A673 (cell line): ENCODE data around the gene ST3GAL4.

Experiments used
- CTCF ChIP-seq: fragments of 300-800, 200-600 bp; sonication (generic); conservative IDR thresholded peaks from 2 replicates; pipeline ENCODE4 v1.5.1; 2017; ENCODE audit warnings: low read depth, mild to moderate bottlenecking, antibody characterized with exemption, low read length, moderate library complexity, mixed read lengths
- EZH2 ChIP-seq: fragments of 200-600 bp; sonication (generic); IDR thresholded peaks from 2 replicates; pipeline ENCODE4 v1.6.1; 2017; ENCODE audit warnings: borderline replicate concordance, low read depth, mild to moderate bottlenecking, mixed read lengths, antibody characterized with exemption, low read length; ENCODE audit not compliant: poor library complexity, severe bottlenecking

DNA sequence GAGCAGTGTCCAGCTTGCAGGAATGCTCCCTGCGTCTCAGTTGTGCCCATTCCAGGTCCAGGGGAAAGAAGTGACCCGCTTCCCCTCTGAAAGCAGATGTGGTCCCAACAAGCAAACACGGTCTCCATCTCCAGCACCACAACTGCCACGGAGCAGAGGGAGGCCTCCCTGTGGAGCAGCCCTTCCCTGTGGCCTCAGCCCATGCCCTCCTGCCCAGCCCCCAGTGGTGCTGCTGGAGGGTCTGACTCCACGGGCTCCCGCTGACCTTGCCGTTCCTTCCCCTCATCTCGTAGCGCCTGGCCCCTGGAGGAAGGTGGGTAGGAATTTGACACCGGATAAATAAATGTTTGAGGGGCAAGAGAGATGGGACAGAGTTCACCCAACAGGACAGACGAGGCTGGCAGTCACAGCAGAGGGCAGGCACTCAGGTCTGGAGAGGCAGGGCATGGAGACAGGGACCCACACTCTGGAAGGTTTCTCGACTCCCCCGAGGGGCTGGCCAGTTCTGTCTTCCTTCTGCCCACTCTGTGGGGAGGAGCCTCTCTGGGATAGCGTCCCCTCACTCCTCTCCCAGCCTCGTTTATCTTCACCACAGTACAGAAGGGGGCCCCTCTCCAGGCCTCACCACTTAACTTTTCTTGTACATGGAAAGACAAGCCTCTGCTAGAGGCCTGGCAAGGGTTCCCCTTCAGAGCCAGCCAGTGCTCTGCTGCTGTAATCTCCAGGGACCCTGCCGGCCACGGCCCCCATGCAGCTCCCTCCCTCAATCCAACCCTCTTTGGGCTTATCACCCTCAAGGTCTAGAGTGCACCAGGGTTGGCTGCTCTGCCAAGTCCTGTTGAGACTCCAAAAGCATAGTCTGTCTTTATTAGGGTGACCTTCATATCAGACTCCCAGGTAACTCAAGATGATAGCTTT lies 7.5 kb upstream of the ST3GAL4 start:
- no peak for TF ChIP-seq CTCF
- no peak for TF ChIP-seq EZH2
